ENCODE measurements around the gene EPN1.
"Not testable (repeated sequence)": the region's sequence is repeated elsewhere in the genome, so short reads cannot be mapped to it uniquely, and the experiment has no call there.

Gene EPN1

GRCh38 chr19:55694656-55695491, 19.8 kb downstream of the EPN1 start:
- no peak for DNase-seq

- no peak for DNase-seq
Observed at GRCh38 chr19:55695511-55696290, 20.7 kb downstream of the EPN1 start.

GRCh38 chr19:55696301-55697068, 21.5 kb downstream of the EPN1 start:
- DNase-seq: no peak

- DNase-seq: no peak
Observed at GRCh38 chr19:55697069-55697440, 22.0 kb downstream of the EPN1 start.

GRCh38 chr19:55697698-55698097, 22.7 kb downstream of the EPN1 start:
- DNase-seq: no peak

GRCh38 chr19:55698256-55698655, 23.2 kb downstream of the EPN1 start:
- no peak for DNase-seq

- DNase-seq: no peak
Observed at GRCh38 chr19:55699221-55699620, 24.2 kb downstream of the EPN1 start.

GRCh38 chr19:55700813-55701212, 25.8 kb downstream of the EPN1 start:
- DNase-seq: no peak

- DNase-seq: no peak
Observed at GRCh38 chr19:55702131-55702627, 27.2 kb downstream of the EPN1 start.

- DNase-seq: no peak
Observed at GRCh38 chr19:55703790-55704215, 28.8 kb downstream of the EPN1 start.

- DNase-seq: no peak
Observed at GRCh38 chr19:55704494-55705245, 29.6 kb downstream of the EPN1 start.

- DNase-seq: no peak
Observed at GRCh38 chr19:55705972-55706371, 30.9 kb downstream of the EPN1 start.

- no peak for DNase-seq
Observed at GRCh38 chr19:55711719-55712118, 36.7 kb downstream of the EPN1 start.

- DNase-seq: no peak
Observed at GRCh38 chr19:55712804-55713631, 38.0 kb downstream of the EPN1 start.

- DNase-seq: no peak
Observed at GRCh38 chr19:55716531-55716930, 41.5 kb downstream of the EPN1 start.

- DNase-seq: no peak
Observed at GRCh38 chr19:55717251-55717650, 42.2 kb downstream of the EPN1 start.

GRCh38 chr19:55717879-55718711, 43.1 kb downstream of the EPN1 start:
- not testable (repeated sequence) for DNase-seq

GRCh38 chr19:55720214-55720746, 45.3 kb downstream of the EPN1 start:
- DNase-seq: no peak

GRCh38 chr19:55720801-55721200, 45.8 kb downstream of the EPN1 start:
- DNase-seq: no peak

- DNase-seq: no peak
Observed at GRCh38 chr19:55723491-55723890, 48.5 kb downstream of the EPN1 start.

Measured in COR-L47 (cell line).